Colonic mucosa (tissue), 4 donors: ENCODE measurements around the gene PLD2. TPM values are rescaled to one million over a fixed set of nuclear protein-coding genes. Genes with fewer than 3 reads are reported as not detected.
A peak's percentile ranks its signal among the peaks of the same experiment; 100 is the strongest.
"Not testable (repeated sequence)": the region's sequence is repeated elsewhere in the genome, so short reads cannot be mapped to it uniquely, and the experiment has no call there.

ENCODE experiments used
- DNase-seq: peaks from one replicate; pipeline ENCODE4 v3.0.0-alpha.2; 2020
- H3K27ac ChIP-seq: fragments of 200-600 bp; one replicate; pipeline ENCODE4 v1.8.0; 2021
- H3K27me3 ChIP-seq: fragments of 200-600 bp; one replicate; pipeline ENCODE4 v1.8.0; 2021
- H3K36me3 ChIP-seq: fragments of 200-600 bp; one replicate; pipeline ENCODE4 v1.8.0; 2021
- H3K4me1 ChIP-seq: fragments of 200-600 bp; one replicate; pipeline ENCODE4 v1.8.0; 2021; ENCODE audit warnings: mild to moderate bottlenecking
- H3K4me3 ChIP-seq: fragments of 200-600 bp; one replicate; pipeline ENCODE4 v1.8.0; 2021
- H3K9ac ChIP-seq, 2 donors: one replicate each; pipeline ENCODE4 v1.7.0; 2013; ENCODE audit warnings: control low read depth in 2 of 2, low read depth in 2 of 2, low read length in 2 of 2
- H3K9me3 ChIP-seq: fragments of 200-600 bp; one replicate; pipeline ENCODE4 v1.8.0; 2021
- CTCF ChIP-seq: fragments of 200-600 bp; IDR thresholded peaks from one replicate; pipeline ENCODE4 v1.8.0; 2022; ENCODE audit warnings: antibody characterized with exemption, mild to moderate bottlenecking
- intact Hi-C: fragments of 100-400 bp; cut with DNase I; formaldehyde crosslinking; loops from one replicate; pipeline ENCODE4 v1.14.1; 2022
- total RNA-seq, 2 donors: library from RNA; stranded (reverse); fragmentation: NEBNext Ultra II Directional in 1 of 2; extraction: Animal tissue kit (Norgen Biotek cat#: 25700) in 1 of 2; gene quantifications; one replicate each; pipeline ENCODE4 v1.2.1, GENCODE V29; 2021
- donor health status: healthy.
- donor health status: DM: no; HTN: no; CAD: no.
- donor health status: DM: no; HTN: no; CAD: no.

Gene PLD2
- total RNA-seq, 2 donors from 2014 or later = 18.8 to 28.3 TPM

GRCh38 chr17:4827399-4827798 is 20.4 kb downstream of the PLD2 start:
- Histone ChIP-seq H3K4me1 (no peaks in the 10 kb centered on the region), H3K27me3 (no peaks in the 10 kb centered on the region), H3K27ac (no peak overlapping the region), H3K9me3 (no peaks in the 10 kb centered on the region), H3K9ac (no peak overlapping the region), H3K4me3 (no peak overlapping the region), H3K36me3 (no peaks in the 10 kb centered on the region)
- intact Hi-C loops = no loop called here
- TF ChIP-seq CTCF = no peak
- DNase-seq = no peak

GRCh38 chr17:4832829-4833177 is 25.9 kb downstream of the PLD2 start:
- peak overlapping the region in 1 of 2 donors; percentile 90 for H3K9ac ChIP-seq
- intact Hi-C loops, H3K36me3 ChIP-seq, H3K27me3 ChIP-seq, DNase-seq, H3K9me3 ChIP-seq: not testable (repeated sequence)
- peak overlapping the region; percentile 98 for H3K27ac ChIP-seq
- H3K4me1 ChIP-seq = peaks cover 12% of the 10 kb centered on the region
- H3K4me3 ChIP-seq = peak overlapping the region; percentile 94

- intact Hi-C loops = no loop called here
- TF ChIP-seq CTCF = no peak
- no peaks in the 10 kb centered on the region for H3K27me3 ChIP-seq
- peak within 1 kb of the TSS; percentile 98 for H3K27ac ChIP-seq
- peaks cover 14% of the 10 kb centered on the region for H3K4me1 ChIP-seq
- H3K4me3 ChIP-seq = peak within 1 kb of the TSS; percentile 94
- no peaks in the 10 kb centered on the region for H3K36me3 ChIP-seq
- peak within 1 kb of the TSS; percentile 81 to 90 for H3K9ac ChIP-seq
- DNase-seq = peak; percentile 89
- H3K9me3 ChIP-seq = no peaks in the 10 kb centered on the region
These were observed 26.4 kb downstream of the PLD2 start, which contains the start of gene MINK1 for GRCh38 chr17:4833178-4833940. MINK1 (plus strand) TSS chr17:4833340; CDS start chr17:4833584, 244 bp downstream.

- Histone ChIP-seq H3K4me3 (peak overlapping the region; percentile 94), H3K9me3 (no peaks in the 10 kb centered on the region), H3K27me3 (no peaks in the 10 kb centered on the region), H3K36me3 (no peaks in the 10 kb centered on the region), H3K27ac (peak overlapping the region; percentile 98), H3K4me1 (peaks cover 15% of the 10 kb centered on the region), H3K9ac (peak overlapping the region; percentile 81 to 90)
- intact Hi-C loops = no loop called here
- TF ChIP-seq CTCF = no peak
- peak; percentile 60 for DNase-seq
These were observed 27.2 kb downstream of the PLD2 start for GRCh38 chr17:4833941-4834680.

GRCh38 chr17:4834681-4835020 is 27.7 kb downstream of the PLD2 start:
- Histone ChIP-seq H3K27me3 (no peaks in the 10 kb centered on the region), H3K4me3 (peak overlapping the region; percentile 94), H3K4me1 (peaks cover 15% of the 10 kb centered on the region), H3K27ac (peak overlapping the region; percentile 98), H3K9ac (peak overlapping the region; percentile 4 to 90), H3K36me3 (no peaks in the 10 kb centered on the region), H3K9me3 (no peaks in the 10 kb centered on the region)
- TF ChIP-seq CTCF = no peak
- DNase-seq = peak; percentile 42
- intact Hi-C loops = no loop called here

GRCh38 chr17:4836221-4836620 is 29.3 kb downstream of the PLD2 start:
- Histone ChIP-seq H3K9ac (peak overlapping the region in 1 of 2 donors; percentile 1), H3K36me3 (no peaks in the 10 kb centered on the region), H3K27ac (no peak overlapping the region), H3K27me3 (no peaks in the 10 kb centered on the region), H3K4me1 (peaks cover 15% of the 10 kb centered on the region), H3K4me3 (no peak overlapping the region), H3K9me3 (no peaks in the 10 kb centered on the region)
- no peak for DNase-seq
- intact Hi-C loops = no loop called here
- no peak for TF ChIP-seq CTCF
